NCI-H510A treated with DMSO at 0.1 percent for 48 hours (cell line): ENCODE results near the gene PGLYRP2.
"Not testable (repeated sequence)": the region's sequence is repeated elsewhere in the genome, so short reads cannot be mapped to it uniquely, and the experiment has no call there.

Source experiments
- DNase-seq: peaks from one replicate; lab custom pipeline; 2025; lab: John Stamatoyannopoulos, UW

Gene PGLYRP2

DNA sequence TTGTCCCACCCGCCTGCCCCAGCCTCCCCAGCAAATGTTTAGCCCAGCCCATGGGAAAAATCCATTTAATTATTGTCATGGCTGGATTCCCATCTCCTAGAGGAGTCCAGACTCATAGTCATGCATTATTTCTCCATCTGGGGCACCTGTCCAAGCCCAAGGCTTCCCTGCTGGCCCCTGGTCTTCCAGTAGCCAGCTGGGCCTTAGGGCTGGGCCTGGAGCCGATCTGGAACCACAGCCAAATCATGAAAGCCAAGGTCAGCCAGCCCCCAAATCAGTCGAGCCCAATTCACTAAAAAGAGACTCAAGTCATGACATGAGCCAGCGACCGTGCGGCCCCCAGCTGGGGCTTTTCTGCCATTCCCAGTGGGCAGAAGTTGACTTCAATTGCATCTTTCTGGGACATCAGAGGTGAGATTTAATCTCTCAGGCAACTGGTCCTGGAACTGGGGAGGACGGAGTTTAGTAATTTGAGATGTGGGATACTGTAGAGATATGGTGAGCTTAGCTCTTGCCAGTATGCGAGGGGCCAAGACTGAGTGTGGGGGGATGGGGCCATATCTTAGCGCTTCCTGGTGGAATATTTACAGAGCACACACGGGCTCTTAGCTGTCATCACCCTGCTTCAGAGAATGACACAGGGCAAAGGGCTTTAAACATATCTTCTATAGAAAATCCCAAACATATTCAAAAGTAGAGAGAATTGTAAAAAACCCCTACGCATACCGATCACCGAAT, 9.4 kb upstream of the PGLYRP2 start:
- DNase-seq: no peak

DNA sequence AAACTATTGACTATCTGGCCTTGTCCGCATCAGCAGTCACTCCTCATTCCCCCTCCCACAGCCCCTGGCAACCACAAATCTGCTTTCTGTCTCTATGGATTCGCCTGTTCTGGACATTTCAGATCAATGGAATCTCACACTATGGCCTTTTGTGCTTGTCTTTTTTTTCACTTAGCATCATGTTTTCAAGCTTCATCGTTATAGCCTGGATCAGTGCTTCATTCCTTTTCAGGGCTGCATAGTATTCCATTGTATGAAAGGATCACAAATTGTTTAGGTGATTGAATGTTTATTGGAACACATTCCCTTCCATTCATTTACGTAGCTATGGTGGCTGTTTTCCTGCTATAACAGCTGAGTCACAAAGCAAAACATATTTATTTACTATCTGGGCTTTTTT, 7.7 kb upstream of the PGLYRP2 start:
- no peak for DNase-seq

DNA sequence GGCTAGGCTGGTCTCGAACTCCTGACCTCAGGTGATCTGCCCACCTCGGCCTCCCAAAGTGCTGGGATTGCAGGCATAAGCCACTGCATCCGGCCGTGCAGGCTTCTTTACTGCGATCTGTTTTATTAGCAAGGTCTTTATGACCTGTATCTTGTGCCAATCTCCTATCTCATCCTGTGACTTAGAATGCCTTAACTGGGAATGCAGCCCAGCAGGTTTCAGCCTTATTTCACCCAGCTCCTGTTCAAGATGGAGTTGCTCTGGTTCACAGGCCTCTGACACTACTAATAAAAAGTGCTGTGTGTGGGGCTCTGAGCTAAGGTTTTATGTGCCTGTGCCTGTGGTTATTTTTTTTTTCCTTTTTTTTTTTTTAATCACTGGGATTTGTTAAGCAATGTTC, 6.5 kb upstream of the PGLYRP2 start:
- DNase-seq: not testable (repeated sequence)

DNA sequence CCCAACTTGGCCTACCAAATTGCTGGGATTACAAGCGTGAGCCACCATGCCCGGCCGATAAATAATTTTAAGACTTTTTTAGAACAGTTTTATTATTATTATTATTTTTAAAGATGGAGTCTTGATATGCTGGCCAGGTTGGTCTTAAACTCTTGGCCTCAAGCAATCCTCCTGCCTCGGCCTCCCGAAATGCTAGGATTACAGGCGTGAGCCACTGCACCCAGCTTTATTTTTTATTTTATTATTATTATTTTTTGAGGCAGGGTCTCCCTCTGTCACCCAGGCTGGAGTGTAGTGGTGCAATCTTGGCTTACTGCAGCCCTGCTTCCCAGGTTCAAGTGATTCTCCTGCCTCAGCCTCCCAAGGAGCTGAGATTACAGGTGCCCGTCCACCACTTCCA, 1.7 kb upstream of the PGLYRP2 start:
- not testable (repeated sequence) for DNase-seq

DNA sequence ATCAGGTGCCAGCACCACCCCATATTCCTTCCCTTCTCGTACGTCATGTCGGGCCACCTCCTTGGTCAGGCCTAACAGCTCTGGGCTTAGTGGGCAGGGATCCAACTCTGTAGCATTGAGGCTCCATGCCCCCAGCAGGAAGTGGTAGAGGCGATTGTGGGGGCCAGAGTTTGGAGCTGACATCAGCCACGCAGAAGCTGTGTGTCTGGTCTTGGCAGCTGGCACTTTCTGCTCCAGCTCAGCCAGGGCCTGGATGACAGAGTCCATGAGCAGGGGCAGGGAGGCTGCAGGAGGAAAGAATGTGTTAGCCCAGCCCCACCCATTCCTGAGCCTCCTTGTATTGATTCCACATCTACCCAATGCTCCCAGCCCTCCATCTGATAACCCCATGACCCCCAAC, 3.0 kb downstream of the PGLYRP2 start:
- no peak for DNase-seq

DNA sequence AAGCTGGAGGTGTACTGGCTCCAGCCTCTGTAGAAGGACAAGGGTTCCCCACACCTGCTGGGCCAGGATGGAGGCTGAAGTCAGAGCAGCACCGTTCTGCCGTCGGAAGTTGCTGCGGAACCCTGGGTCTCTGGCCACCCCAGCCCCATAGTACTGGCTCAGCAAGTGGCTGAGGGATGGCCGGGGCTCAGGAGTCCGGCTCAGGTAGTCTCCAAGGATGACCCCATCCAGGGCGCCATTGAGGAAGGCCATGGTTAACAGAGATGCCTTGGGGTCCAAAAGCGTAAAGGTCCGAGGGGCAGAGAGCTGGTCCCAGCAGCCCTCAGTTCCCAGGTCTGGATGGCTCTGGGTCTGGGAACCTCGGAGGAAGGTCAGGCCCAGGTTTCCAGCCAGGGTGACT, 3.7 kb downstream of the PGLYRP2 start:
- DNase-seq: no peak

DNA sequence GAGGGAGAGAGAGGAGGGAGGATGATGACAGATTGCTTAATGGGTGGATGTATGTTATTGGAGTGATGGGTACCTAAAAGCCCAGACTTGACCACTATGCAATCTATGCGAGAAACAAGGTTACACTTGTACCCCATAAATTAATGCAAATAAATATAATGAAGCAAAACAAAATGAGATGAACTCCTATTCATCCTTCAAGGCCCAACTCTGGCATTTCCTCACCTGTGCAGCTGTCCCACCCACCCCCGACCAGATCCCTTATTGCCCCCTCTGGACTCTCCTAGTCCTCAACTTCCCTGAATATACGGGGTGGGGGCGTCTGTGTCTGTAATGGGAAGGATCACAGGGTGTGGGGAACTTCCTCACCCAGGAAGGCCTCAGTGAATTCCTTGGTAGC, 4.1 kb downstream of the PGLYRP2 start:
- DNase-seq: no peak

DNA sequence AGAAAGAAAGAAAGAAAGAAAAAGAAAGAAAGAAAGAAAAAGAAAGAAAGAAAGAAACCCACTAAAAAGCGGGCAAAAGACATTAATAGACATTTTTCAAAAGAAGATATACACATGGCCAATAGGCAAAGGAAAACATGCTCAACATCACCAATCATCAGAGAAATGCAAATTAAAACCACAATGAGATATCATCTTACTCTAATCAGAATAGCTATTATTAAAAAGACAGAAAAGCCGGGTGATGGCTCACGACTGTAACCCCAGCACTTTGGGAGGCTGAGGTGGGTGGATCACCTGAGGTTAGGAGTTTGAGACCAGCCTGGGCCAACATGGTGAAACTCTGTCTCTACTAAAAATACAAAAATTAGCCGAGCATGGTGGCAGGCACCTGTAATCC, 5.5 kb downstream of the PGLYRP2 start:
- DNase-seq: not testable (repeated sequence)

DNA sequence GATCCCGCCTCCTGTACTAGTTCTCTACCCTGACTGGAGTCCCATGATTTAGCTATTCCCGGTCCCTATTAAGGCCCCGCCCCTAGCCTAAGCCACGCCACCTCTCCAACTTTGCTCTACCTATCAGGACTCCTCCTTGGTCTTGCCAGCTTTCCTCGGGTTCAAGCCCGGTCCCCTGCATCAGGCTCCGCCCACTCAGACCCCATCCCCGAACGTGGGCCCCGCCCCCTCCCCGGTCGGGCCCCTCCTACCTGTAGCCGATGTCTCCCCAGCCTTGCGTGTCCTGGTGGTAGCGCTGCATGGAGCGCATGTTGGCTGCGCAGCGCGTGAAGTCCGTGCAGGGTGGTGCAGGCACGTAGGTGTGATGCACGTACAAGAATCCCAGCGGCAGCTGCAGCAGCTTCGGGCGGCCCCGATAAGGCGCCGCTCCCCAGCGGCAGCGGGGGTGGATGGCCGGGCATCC, 7.6 kb downstream of the PGLYRP2 start:
- no peak for DNase-seq

DNA sequence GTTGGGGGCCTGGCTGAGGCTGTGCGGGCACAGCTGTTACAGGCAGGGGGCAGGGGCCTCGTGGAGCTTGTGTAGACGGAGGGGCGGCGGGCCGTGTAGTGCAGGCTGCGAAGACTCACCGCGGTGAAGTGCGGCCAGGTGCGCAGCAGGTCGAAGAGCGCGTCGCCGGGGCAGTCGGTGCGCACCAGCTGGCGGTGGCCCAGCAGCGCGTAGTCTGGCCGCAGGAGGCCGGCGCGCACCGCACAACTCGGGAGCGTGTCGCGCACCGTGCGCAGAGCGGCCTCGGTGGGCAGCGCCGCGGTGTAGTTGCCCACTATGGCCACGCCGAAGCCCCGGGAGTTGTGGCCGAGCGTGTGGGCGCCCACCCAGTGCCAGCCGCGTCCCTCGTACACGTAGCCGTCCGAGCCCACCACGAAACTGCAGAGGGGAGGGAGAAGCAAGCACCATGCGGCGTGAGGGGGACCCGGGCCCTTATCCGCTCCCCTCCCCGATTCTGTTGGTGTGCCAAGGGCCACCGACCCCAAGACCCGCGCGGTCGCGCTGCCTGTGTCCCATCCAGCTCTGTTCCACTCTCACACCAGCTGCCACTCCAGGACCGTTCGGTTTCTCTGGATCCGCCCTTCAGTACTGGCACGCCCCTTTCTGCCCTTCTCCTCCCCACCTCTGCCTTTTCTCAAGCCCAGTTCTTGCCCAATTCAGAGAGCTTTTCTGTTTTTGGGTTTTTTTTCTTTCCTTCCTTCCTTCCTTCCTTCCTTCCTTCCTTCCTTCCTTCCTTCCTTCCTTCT, 9.6 kb downstream of the PGLYRP2 start:
- DNase-seq: no peak

DNA sequence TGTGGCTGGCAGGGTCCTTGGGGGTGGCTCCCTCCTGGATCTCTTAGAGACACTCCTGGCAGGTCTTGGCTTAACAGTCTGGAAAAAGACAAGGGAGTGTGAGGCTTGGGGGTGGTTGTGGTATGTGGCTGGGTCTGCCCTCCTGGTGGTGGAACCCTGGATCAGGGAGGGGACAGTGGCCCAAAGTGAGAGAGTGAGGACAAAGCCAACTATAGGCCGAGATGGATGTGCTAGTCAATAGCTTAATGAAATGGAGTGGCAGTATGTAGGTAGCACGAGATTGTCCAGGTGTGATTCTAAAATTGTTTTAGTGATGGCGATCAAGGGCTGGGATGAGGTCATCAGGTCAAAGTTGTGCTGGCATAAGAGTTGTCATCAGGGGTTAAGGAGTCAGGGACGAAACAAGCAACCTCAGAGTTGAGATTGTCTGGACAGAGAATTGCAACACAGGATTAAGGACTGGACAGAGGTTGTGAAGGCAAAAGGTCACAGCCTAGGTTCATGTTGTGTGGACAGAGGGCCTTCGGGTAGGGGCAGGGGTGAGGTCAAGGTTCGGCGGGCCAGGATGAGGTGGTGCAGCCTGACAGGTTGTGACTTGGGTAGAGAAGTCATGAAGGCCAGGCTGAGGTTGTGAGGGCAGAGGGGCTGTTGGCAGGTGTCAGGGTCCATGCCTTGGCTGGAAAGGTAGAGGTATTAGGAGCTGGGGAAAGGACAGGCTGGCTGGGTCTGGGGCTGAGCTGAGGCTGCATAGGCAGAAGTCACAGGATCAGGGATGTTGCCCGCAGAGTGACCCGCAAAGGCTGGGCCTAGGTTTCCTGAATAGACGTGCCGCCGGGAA, 10.4 kb downstream of the PGLYRP2 start:
- DNase-seq: no peak

DNA sequence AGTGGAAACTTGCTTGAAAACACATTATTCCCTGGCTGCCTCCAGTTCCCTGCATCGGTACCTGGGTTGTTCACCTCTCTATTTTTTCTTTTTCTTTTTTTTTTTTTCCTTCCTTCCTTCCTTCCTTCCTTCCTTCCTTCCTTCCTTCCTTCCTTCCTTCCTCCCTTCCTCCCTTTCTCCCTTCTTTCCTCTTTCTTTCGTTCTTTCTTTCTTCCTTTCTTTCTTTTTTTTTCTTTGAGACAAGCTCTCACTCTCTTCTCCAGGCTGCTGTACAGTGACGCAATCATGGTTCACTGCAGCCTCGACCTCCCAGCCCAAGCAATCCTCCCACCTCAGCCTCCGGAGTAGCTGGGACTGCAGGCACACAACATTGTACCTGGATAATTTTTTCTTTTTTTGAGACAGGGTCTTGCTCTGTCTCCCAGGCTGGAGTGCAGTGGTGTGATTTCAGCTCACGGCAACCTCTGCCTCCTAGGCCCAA, 11.5 kb downstream of the PGLYRP2 start:
- no peak for DNase-seq

DNA sequence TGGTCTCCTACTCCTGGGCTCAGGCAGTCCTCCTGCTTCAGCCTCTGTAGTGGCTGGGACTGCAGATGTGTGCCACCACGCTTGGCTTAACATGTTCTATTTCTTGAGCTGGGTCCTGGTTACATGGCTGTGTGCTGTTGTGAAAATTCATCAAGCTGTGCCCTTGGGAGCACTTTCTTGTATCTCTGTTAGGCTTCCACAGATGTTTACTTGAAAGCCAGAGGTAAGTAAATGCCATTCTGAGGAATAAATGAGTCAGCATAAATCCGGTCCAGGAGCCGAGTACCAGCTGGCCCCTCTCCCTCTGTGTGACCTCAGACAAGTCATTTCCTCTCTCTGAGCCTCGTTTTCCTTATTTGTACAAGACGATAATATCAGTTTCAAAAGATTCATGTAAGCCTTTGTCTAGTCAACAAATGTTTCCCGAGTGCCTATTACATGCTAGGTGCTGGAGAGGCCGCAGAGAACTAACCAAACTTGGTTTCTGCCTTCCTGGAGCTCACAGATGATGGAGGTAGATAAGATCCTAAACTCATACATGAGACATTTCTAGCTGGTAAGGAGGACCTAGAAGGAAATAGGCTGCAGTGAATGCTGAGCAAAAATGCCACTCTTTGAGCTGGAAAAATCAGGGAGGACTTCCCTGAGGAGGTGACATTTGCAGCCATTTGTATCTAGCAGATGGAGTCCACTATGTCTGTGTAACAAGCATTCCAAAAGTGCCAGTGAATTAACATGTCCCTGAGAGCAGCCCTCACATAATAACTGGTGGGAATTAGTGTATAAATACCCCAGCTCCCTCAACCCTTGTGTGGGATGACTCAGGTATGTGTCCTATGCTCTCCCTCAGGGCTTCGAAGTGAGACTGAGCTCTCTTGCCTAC, 12.2 kb downstream of the PGLYRP2 start:
- no peak for DNase-seq

DNA sequence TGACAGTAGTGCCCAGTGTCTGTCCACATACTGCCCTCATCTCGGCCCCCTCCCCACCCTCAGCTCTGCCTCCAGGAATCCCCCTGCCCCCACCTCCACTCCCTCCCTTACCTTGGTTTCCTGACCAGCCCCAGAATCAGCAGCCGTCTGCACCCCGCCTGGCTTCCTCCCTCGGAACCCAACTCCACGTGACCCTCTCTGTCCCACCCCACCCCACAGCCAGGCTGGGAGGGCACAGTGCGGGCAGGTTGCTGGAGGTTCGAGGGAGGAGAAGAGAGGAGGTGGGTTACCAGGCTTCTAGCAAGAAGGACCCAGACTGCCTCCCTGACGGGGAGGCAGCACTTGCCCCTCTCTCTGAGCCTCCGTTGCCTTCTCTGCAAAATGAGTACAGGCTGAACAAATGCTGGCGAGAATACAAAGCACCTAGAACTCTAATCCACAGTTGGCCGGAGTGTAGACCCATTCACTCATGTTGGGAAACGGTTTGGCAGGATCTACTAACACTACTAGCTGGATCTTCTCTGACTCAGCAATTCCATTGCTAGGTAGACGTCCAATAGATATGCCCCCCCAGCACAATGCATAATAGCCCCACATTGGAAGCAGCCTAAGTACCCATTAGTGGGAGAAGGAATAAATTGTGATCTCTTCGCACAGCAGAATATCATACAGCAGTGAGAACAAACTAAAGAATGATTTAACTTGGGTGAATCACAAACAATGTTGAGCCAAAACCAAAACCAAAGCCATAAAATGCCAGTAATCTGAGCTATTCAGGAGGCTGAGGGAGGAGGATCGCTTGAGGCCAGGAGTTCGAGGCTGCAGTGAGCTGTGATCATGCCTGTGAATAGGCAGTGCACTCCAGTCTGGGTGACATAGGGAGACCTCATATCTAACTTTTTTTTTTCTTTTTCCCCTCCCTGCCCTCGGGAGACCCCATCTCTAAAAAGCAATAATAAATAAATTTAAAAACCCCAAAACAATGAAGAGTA, 14.6 kb downstream of the PGLYRP2 start, which contains the start of gene RASAL3:
Gene RASAL3 (minus strand): TSS at position 151 of the 992 bp plus-strand sequence. CDS start 186 bp downstream, outside the sequence.
- DNase-seq: no peak

DNA sequence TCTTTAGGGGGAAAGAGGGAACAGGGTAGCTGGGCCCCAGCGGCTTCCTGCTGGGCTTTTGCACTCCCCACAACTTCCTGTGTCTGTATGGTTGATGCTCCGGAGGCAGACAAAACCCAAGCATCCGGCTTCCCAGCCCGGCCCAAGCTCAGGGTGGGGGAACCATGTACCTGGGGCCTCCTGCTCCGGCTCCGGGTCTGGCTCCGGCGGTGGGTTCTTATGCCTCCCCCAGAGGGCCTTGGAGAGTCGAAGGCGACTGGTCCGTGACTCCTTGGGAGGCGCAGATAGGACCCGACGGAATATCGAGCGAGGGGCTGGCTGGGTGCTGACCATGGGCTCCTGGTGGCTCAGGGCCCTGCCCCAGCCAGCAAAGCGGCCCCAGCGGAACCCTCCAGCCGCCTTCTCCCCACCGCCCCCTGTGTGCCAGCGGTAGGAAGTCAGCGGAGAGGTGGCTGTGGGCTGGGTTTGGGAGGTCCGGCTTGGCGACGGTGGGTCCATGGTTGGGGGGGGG, 15.4 kb downstream of the PGLYRP2 start:
- DNase-seq: no peak

DNA sequence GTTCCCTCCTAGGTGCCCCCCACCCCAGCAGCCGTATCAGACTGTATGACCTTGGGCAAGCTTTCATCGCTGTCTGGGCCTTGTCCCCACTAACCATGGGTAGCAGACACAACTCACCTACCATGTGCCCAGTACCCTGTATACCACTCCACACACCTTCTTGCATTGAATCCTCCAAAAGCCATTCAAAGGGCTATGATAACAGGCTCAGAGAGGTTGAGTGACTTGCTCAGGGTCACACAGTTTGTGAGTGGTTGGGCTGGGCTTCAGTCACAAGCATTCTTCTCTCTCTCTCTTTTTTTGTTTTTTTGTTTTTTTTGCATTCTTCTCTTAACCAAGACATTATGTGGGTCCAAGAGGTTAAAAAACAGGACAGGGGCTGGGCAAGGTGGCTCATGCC, 17.6 kb downstream of the PGLYRP2 start:
- DNase-seq: no peak

DNA sequence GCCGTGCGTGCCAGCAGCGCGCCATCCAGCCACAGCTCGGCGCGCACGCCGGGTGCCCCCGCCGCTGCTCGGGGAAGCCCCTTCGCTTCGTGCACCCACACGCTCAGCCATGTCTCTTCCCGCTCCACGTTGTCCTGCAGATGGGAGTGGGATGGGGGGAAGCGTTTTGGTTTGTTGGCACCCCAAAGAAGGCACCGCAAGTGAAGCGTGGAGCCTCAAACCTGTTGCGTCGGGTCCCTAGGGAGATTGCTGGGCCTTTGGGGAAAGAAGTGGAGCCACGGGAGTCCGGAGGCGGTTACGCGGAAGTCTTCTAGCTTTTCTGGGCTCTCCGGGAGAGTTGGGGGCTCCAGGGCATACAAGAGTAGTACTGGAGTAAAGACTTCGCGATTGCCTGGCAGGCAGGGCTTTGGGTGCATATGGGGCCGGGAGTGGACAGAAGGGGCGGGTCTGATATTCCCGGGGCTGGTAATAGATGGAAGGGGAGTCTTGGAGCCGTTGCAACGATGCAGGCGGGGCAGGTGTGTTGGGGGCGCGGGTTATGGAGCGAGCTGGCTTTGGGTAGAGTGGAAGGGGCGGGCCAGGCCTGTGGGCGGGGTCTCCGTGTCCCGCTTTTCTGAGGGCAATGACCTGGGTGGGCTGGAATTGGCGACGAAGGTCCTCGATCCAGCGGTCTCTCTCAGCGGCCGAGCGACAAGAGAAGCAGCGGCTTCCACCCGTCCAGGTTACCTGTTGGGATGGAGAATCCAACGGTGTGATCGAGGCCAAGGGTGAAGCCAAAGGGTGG, 21.4 kb downstream of the PGLYRP2 start:
- no peak for DNase-seq

DNA sequence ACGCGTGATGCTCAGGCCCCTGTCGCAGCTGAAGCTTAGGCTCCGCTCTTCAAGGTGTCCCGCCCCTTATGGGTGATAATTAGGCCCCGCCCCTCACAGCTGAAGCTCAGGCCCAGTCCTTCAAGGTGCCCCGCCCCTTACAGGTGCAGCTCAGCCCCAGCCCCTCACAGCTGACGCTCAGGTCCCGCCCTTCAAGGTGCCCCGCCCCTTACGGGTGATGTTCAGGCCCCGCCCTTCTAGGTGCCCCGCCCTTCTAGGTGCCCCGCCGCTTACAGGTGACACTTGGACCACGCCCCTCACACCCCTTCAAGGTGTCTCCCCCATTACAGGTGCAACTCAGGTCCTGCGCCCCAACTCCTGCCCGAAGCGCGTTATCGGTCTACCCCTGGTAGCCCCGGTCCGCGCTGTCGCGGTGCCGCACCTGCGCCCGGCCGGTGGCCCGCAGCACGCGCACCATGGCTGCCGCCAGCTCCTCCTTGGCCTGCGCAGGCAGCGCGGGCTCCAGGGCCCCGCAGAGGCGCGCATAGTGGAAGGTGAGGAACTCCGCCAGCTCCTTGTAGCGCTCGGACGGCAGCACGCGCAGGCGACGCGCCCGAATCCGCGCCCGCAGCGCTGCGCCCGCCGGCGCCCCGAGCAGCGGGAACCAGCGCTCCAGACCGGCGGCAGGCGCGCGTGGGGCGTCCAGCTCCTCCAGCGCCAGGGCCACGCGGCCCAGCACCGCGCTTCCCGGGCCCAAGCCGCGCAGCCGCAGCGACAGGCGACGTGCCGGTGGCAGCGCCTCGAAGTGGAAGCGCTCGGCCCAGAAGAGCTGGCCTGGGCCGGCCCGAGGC, 22.2 kb downstream of the PGLYRP2 start:
- DNase-seq: no peak
